Trophoblast cell (in vitro differentiated cells and primary cell): ENCODE results near the gene TTLL5.

Source experiments
- DNase-seq, 2 donors: peaks; one replicate each; pipeline ENCODE4 v3.0.0-alpha.2; 2016
- H2AFZ ChIP-seq: 2 replicates; pipeline ENCODE4 v1.6.1; 2013; ENCODE audit warnings: low read length, moderate library complexity, mild to moderate bottlenecking; ENCODE audit not compliant: insufficient read depth, poor library complexity
- H2AK5ac ChIP-seq: 2 replicates; pipeline ENCODE4 v1.6.1; 2013; ENCODE audit warnings: mild to moderate bottlenecking, low read length
- H2BK120ac ChIP-seq: 2 replicates; pipeline ENCODE4 v1.6.1; 2013; ENCODE audit warnings: low read length, mild to moderate bottlenecking, moderate library complexity; ENCODE audit not compliant: insufficient read depth, poor library complexity
- H2BK12ac ChIP-seq: 2 replicates; pipeline ENCODE4 v1.6.1; 2013; ENCODE audit warnings: mild to moderate bottlenecking, low read length, moderate library complexity
- H2BK5ac ChIP-seq: 2 replicates; pipeline ENCODE4 v1.6.1; 2013; ENCODE audit warnings: low read length, low read depth, moderate library complexity, mild to moderate bottlenecking; ENCODE audit not compliant: poor library complexity
- H3K14ac ChIP-seq: 2 replicates; pipeline ENCODE4 v1.6.1; 2013; ENCODE audit warnings: mild to moderate bottlenecking, low read length
- H3K18ac ChIP-seq: 2 replicates; pipeline ENCODE4 v1.6.1; 2013; ENCODE audit warnings: mild to moderate bottlenecking, low read length
- H3K23ac ChIP-seq: 2 replicates; pipeline ENCODE4 v1.6.1; 2013; ENCODE audit warnings: low read length
- H3K27ac ChIP-seq: 2 replicates; pipeline ENCODE4 v1.5.1; 2013; ENCODE audit warnings: low read depth, mild to moderate bottlenecking, inconsistent platforms, low read length, moderate library complexity
- H3K27me3 ChIP-seq: 2 replicates; pipeline ENCODE4 v1.6.1; 2013; ENCODE audit warnings: inconsistent platforms, mild to moderate bottlenecking, low read length, moderate library complexity; ENCODE audit not compliant: insufficient read depth
- H3K36me3 ChIP-seq, 2 experiments: 1 replicate in 1 of 2; 2 replicates in 1 of 2; pipeline ENCODE4 v1.6.1; 2013; ENCODE audit warnings: low read length in 2 of 2, mild to moderate bottlenecking in 2 of 2, moderate library complexity in 1 of 2; ENCODE audit not compliant: insufficient read depth in 2 of 2, control insufficient read depth in 1 of 2
- H3K4ac ChIP-seq: 2 replicates; pipeline ENCODE4 v1.6.1; 2013; ENCODE audit warnings: low read depth, mild to moderate bottlenecking, low read length, moderate library complexity
- H3K4me1 ChIP-seq, 2 experiments: 1 replicate in 1 of 2; 2 replicates in 1 of 2; pipeline ENCODE4 v1.6.1; 2013; ENCODE audit warnings: low read length in 2 of 2, mild to moderate bottlenecking in 2 of 2, moderate library complexity in 1 of 2; ENCODE audit not compliant: insufficient read depth in 2 of 2, control insufficient read depth in 1 of 2
- H3K4me2 ChIP-seq: 2 replicates; pipeline ENCODE4 v1.6.1; 2013; ENCODE audit warnings: inconsistent platforms, mild to moderate bottlenecking, low read length, moderate library complexity
- H3K4me3 ChIP-seq: 2 replicates; pipeline ENCODE4 v1.5.1; 2013; ENCODE audit warnings: mild to moderate bottlenecking, low read depth, low read length, inconsistent platforms
- H3K79me1 ChIP-seq: one replicate; pipeline ENCODE4 v1.6.1; 2013; ENCODE audit warnings: low read length
- H3K79me2 ChIP-seq: 2 replicates; pipeline ENCODE4 v1.6.1; 2013; ENCODE audit warnings: low read length, mild to moderate bottlenecking; ENCODE audit not compliant: control insufficient read depth, insufficient read depth, poor library complexity
- H3K9ac ChIP-seq: 2 replicates; pipeline ENCODE4 v1.6.1; 2013; ENCODE audit warnings: mild to moderate bottlenecking, low read length
- H3K9me3 ChIP-seq: 2 replicates; pipeline ENCODE4 v1.6.1; 2013; ENCODE audit warnings: low read depth, mild to moderate bottlenecking, control low read depth, inconsistent platforms, low read length; ENCODE audit not compliant: insufficient read depth
- H4K12ac ChIP-seq: 2 replicates; pipeline ENCODE4 v1.6.1; 2013; ENCODE audit warnings: low read depth, mild to moderate bottlenecking, low read length, moderate library complexity
- H4K8ac ChIP-seq: 2 replicates; pipeline ENCODE4 v1.6.1; 2013; ENCODE audit warnings: low read depth, mild to moderate bottlenecking, low read length, moderate library complexity
- H4K91ac ChIP-seq: one replicate; pipeline ENCODE4 v1.6.1; 2013; ENCODE audit warnings: low read depth, mild to moderate bottlenecking, low read length, moderate library complexity
- WGBS: extraction: QIAGEN DNeasy Blood & Tissue Kit; methylation state at CpG from one replicate; pipeline ENCODE4 v1.1.7; 2013; ENCODE audit warnings: missing lambda C conversion rate; ENCODE audit not compliant: insufficient read length, insufficient coverage; ENCODE audit errors: extremely low coverage; 5-methylcytosine and 5-hydroxymethylcytosine counted together

TTLL5 gene

GRCh38 chr14:75926431-75927115, 265.5 kb downstream of the TTLL5 start:
- Histone ChIP-seq H4K8ac (no peak overlapping the region), H3K4me2 (no peak overlapping the region), H3K27me3 (no peaks in the 10 kb centered on the region), H3K79me2 (no peaks in the 10 kb centered on the region), H3K23ac (no peak overlapping the region), H3K14ac (no peak overlapping the region), H3K9ac (no peak overlapping the region), H3K4me1 (no peaks in the 10 kb centered on the region), H4K91ac (no peak overlapping the region), H3K4me3 (no peak overlapping the region), H3K36me3 (no peaks in the 10 kb centered on the region), H2AFZ (no peak overlapping the region), H2BK120ac (no peak overlapping the region), H3K4ac (no peak overlapping the region), H4K12ac (no peak overlapping the region), H2AK5ac (no peak overlapping the region), H3K79me1 (no peaks in the 10 kb centered on the region), H3K27ac (no peak overlapping the region), H2BK5ac (no peak overlapping the region), H2BK12ac (no peak overlapping the region), H3K18ac (no peak overlapping the region), H3K9me3 (no peaks in the 10 kb centered on the region)
- WGBS = no CpG with 5 or more reads among the region's 4 CpGs
- no peak for DNase-seq

- no peak overlapping the region for H4K8ac ChIP-seq
- no CpG with 5 or more reads among the region's 6 CpGs for WGBS
Observed at GRCh38 chr14:75927564-75928087, 266.6 kb downstream of the TTLL5 start.

GRCh38 chr14:75928690-75929181, 267.7 kb downstream of the TTLL5 start:
- no CpG with 5 or more reads among the region's 5 CpGs for WGBS
- H3K27ac ChIP-seq = no peak overlapping the region

More at GRCh38 chr14:75927564-75928087, 266.6 kb downstream of the TTLL5 start:
- Histone ChIP-seq H3K36me3 (no peaks in the 10 kb centered on the region), H3K9ac (no peak overlapping the region), H2AFZ (no peak overlapping the region), H4K91ac (no peak overlapping the region), H2AK5ac (no peak overlapping the region), H3K9me3 (no peaks in the 10 kb centered on the region), H2BK5ac (no peak overlapping the region), H4K12ac (no peak overlapping the region), H3K27ac (no peak overlapping the region), H3K79me1 (no peaks in the 10 kb centered on the region), H3K27me3 (no peaks in the 10 kb centered on the region), H3K4me3 (no peak overlapping the region), H3K4ac (no peak overlapping the region), H3K23ac (no peak overlapping the region), H3K18ac (no peak overlapping the region), H3K14ac (no peak overlapping the region), H3K4me1 (no peaks in the 10 kb centered on the region), H2BK12ac (no peak overlapping the region), H2BK120ac (no peak overlapping the region), H3K4me2 (no peak overlapping the region), H3K79me2 (no peaks in the 10 kb centered on the region)
- DNase-seq = no peak

GRCh38 chr14:75933712-75934296, 272.8 kb downstream of the TTLL5 start:
- Histone ChIP-seq H2BK12ac (no peak overlapping the region), H2AK5ac (no peak overlapping the region), H4K91ac (no peak overlapping the region), H3K79me2 (no peaks in the 10 kb centered on the region), H3K4me2 (no peak overlapping the region), H3K9me3 (no peaks in the 10 kb centered on the region), H4K8ac (no peak overlapping the region), H3K23ac (no peak overlapping the region), H2BK5ac (no peak overlapping the region), H3K4me3 (no peak overlapping the region), H3K14ac (no peak overlapping the region), H2BK120ac (no peak overlapping the region), H2AFZ (no peak overlapping the region), H3K18ac (no peak overlapping the region), H3K36me3 (no peaks in the 10 kb centered on the region), H3K27me3 (no peaks in the 10 kb centered on the region), H3K4ac (no peak overlapping the region), H4K12ac (no peak overlapping the region), H3K27ac (no peak overlapping the region), H3K79me1 (no peaks in the 10 kb centered on the region), H3K9ac (no peak overlapping the region), H3K4me1 (no peaks in the 10 kb centered on the region)
- no peak for DNase-seq
- WGBS = no CpG with 5 or more reads among the region's 2 CpGs

More at GRCh38 chr14:75928690-75929181, 267.7 kb downstream of the TTLL5 start:
- no peak overlapping the region for H2BK5ac ChIP-seq
- no peak overlapping the region for H2BK120ac ChIP-seq
- no peaks in the 10 kb centered on the region for H3K36me3 ChIP-seq
- no peak overlapping the region for H3K18ac ChIP-seq
- no peak overlapping the region for H3K14ac ChIP-seq
- H3K23ac ChIP-seq = no peak overlapping the region
- no peak overlapping the region for H4K91ac ChIP-seq
- no peak overlapping the region for H4K8ac ChIP-seq
- H3K4me2 ChIP-seq = no peak overlapping the region
- no peaks in the 10 kb centered on the region for H3K79me2 ChIP-seq
- DNase-seq = no peak
- H3K9ac ChIP-seq = no peak overlapping the region
- H3K9me3 ChIP-seq = no peaks in the 10 kb centered on the region
- no peaks in the 10 kb centered on the region for H3K27me3 ChIP-seq
- H3K4me1 ChIP-seq = no peaks in the 10 kb centered on the region
- no peak overlapping the region for H2AK5ac ChIP-seq
- no peaks in the 10 kb centered on the region for H3K79me1 ChIP-seq
- H3K4ac ChIP-seq = no peak overlapping the region
- no peak overlapping the region for H4K12ac ChIP-seq
- no peak overlapping the region for H2AFZ ChIP-seq
- no peak overlapping the region for H2BK12ac ChIP-seq
- no peak overlapping the region for H3K4me3 ChIP-seq
